AG04449 (cell line): ENCODE data around the gene RBM33.

ENCODE experiments used
- CTCF ChIA-PET: fragments of 350-600 bp; formaldehyde crosslinking; extraction: SDS; loops from one replicate; lab custom pipeline; 2021; ENCODE audit warnings: antibody characterized with exemption; lab: Yijun Ruan, JAX
- POLR2A ChIA-PET: fragments of 400-600, 350-600 bp; formaldehyde crosslinking; extraction: SDS; loops from one replicate; lab custom pipeline; 2020; ENCODE audit warnings: antibody characterized with exemption, inconsistent platforms; lab: Yijun Ruan, JAX
- DNase-seq: peaks from one replicate; pipeline ENCODE4 v3.0.0-alpha.2; 2010; ENCODE audit warnings: low read depth, low spot score
- H3K4me3 ChIP-seq: 2 replicates; pipeline ENCODE4 v1.5.1; 2011; ENCODE audit warnings: low read depth, mild to moderate bottlenecking, control low read depth, low read length
- CTCF ChIP-seq: IDR thresholded peaks from one replicate; pipeline ENCODE4 v1.5.1; 2011; ENCODE audit warnings: mild to moderate bottlenecking, moderate library complexity, low read length, control low read depth, inconsistent platforms; ENCODE audit not compliant: insufficient read depth; ENCODE audit errors: missing control alignments

Gene RBM33

GRCh38 chr7:155637155-155637554 is 7.3 kb upstream of the RBM33 start:
- no peak overlapping the region for H3K4me3 ChIP-seq
- ChIA-PET POLR2A (interaction anchor here (0.7 kb wide), 1 partner anchor 126 kb away, joined by 3 read pairs; no protein-coding TSS in a partner anchor), CTCF (interaction anchor here (3.4 kb wide), 1 partner anchor 38 kb away, joined by 11 read pairs; no protein-coding TSS in a partner anchor)
- TF ChIP-seq CTCF, result no peak
- no peak for DNase-seq

GRCh38 chr7:155638366-155638765 is 6.1 kb upstream of the RBM33 start:
- no peak for DNase-seq
- ChIA-PET POLR2A (no interaction called here), CTCF (no interaction called here)

GRCh38 chr7:155639958-155640520 is 4.4 kb upstream of the RBM33 start:
- TF ChIP-seq CTCF, result no peak
- DNase-seq, result no peak
- CTCF ChIA-PET, result no interaction called here
- POLR2A ChIA-PET, result no interaction called here
- H3K4me3 ChIP-seq, result no peak overlapping the region

More at GRCh38 chr7:155638366-155638765, 6.1 kb upstream of the RBM33 start:
- no peak for TF ChIP-seq CTCF
- no peak overlapping the region for H3K4me3 ChIP-seq

- POLR2A ChIA-PET, result no interaction called here
- TF ChIP-seq CTCF, result no peak
- H3K4me3 ChIP-seq, result no peak overlapping the region
- CTCF ChIA-PET, result no interaction called here
- no peak for DNase-seq
Observed at GRCh38 chr7:155640629-155641028, 3.8 kb upstream of the RBM33 start.

- CTCF ChIA-PET, result interaction anchor here (1.2 kb wide), 1 partner anchor 45 kb away, joined by 6 read pairs; no protein-coding TSS in a partner anchor
- POLR2A ChIA-PET, result interaction anchor here (0.7 to 1.3 kb wide), 3 partner anchors 20 to 110 kb away, joined by 3 to 6 read pairs (median 3); no protein-coding TSS in a partner anchor
- no peak for DNase-seq
- no peak for TF ChIP-seq CTCF
- peak overlapping the region; percentile 90 for H3K4me3 ChIP-seq
Observed at GRCh38 chr7:155643804-155644177, 670 bp upstream of the RBM33 start.

- DNase-seq, result no peak
- peak overlapping the region; percentile 90 for H3K4me3 ChIP-seq
- CTCF ChIA-PET, result no interaction called here
Observed at GRCh38 chr7:155644971-155645509, 579 bp downstream of the RBM33 start.

More at GRCh38 chr7:155644971-155645509, 579 bp downstream of the RBM33 start:
- peak; percentile 8 for TF ChIP-seq CTCF
- POLR2A ChIA-PET, result interaction anchor here (1.3 kb wide), 1 partner anchor 19 kb away, joined by 3 read pairs; no protein-coding TSS in a partner anchor
